ENCODE measurements around the gene VWA3A. TPM values are rescaled to one million over a fixed set of nuclear protein-coding genes. Genes with fewer than 3 reads are reported as not detected.

Gene VWA3A
- total RNA-seq, 1 experiment from 2014 or later = not detected

- Histone ChIP-seq H2AFZ (ENCODE audit: low read depth, low read length, poor library complexity, severe bottlenecking) (no peak overlapping the region), H3K4me3 (replicated peaks in 1 of 2; ENCODE audit: low read depth in 1 of 2, low read length in 2 of 2) (peak overlapping the region; percentile 40 to 57), H3K4me1 (ENCODE audit: control insufficient read depth in 1 of 2, insufficient read depth in 2 of 2, low read length in 2 of 2) (peaks cover 23 to 43% of the 10 kb centered on the region in 2 experiments), H4K20me1 (ENCODE audit: insufficient read depth) (no peaks in the 10 kb centered on the region), H3K36me3 (ENCODE audit: control insufficient read depth in 1 of 2, insufficient read depth in 2 of 2, low read length in 2 of 2) (no peaks in the 10 kb centered on the region), H3K9me3 (ENCODE audit: control insufficient read depth in 1 of 2, insufficient read depth in 1 of 2, low read depth in 1 of 2, low read length in 2 of 2) (no peaks in the 10 kb centered on the region), H3K27ac (ENCODE audit: low read depth, low read length) (peak overlapping the region; percentile 65), H3K9ac (ENCODE audit: low read length) (peak overlapping the region; percentile 70), H3K27me3 (ENCODE audit: insufficient read depth, low read length) (no peaks in the 10 kb centered on the region), H3K9me2 (ENCODE audit: insufficient read depth) (no peaks in the 10 kb centered on the region), H3K4me2 (ENCODE audit: low read length) (peak overlapping the region; percentile 82), H3K79me2 (ENCODE audit: insufficient read depth, low read length) (no peaks in the 10 kb centered on the region)
- ATAC-seq (no peak), DNase-seq (ENCODE audit: low read depth, low spot score) (no peak)
- intact Hi-C loops (cut with micrococcal nuclease) = no loop called here
- TSS peak; percentile 88 for BruUV-seq (replicated peaks)
- ChIA-PET RAD21 (ENCODE audit: low non-redundant PET in 1 of 2, low total read pairs in 2 of 2, uncharacterized antibody in 2 of 2, unreplicated experiment in 2 of 2) (interaction anchor here in 1 of 2 experiments (0.9 kb wide), 1 partner anchor 14 kb away, joined by 3 read pairs; the partner anchor contains the start of gene EEF2K), CTCF (interaction anchor here (0.5 kb wide), 1 partner anchor 17 kb away, joined by 3 read pairs; no protein-coding TSS in a partner anchor), POLR2A (interaction anchor here (1.2 to 1.3 kb wide), 2 partner anchors 13 to 107 kb away, joined by 3 to 4 read pairs; no protein-coding TSS in a partner anchor)
- no peak for TF ChIP-seq MAX (IDR thresholded peaks at IDR 0.05)
These were observed 99.4 kb downstream of the VWA3A start for GRCh38 chr16:22191532-22192260.

GRCh38 chr16:22192261-22193062 lies 100.1 kb downstream of the VWA3A start:
- Histone ChIP-seq H4K20me1 (ENCODE audit: insufficient read depth) (no peaks in the 10 kb centered on the region), H3K27ac (ENCODE audit: low read depth, low read length) (no peak overlapping the region), H3K9me2 (ENCODE audit: insufficient read depth) (no peaks in the 10 kb centered on the region), H3K27me3 (ENCODE audit: insufficient read depth, low read length) (no peaks in the 10 kb centered on the region), H3K9ac (ENCODE audit: low read length) (no peak overlapping the region), H3K9me3 (ENCODE audit: control insufficient read depth in 1 of 2, insufficient read depth in 1 of 2, low read depth in 1 of 2, low read length in 2 of 2) (no peaks in the 10 kb centered on the region), H3K4me2 (ENCODE audit: low read length) (peak overlapping the region; percentile 82; the same call in 1 of the 2 replicates), H3K79me2 (ENCODE audit: insufficient read depth, low read length) (no peaks in the 10 kb centered on the region), H3K4me3 (replicated peaks in 1 of 2; ENCODE audit: low read depth in 1 of 2, low read length in 2 of 2) (no peak overlapping the region), H3K36me3 (ENCODE audit: control insufficient read depth in 1 of 2, insufficient read depth in 2 of 2, low read length in 2 of 2) (no peaks in the 10 kb centered on the region), H3K4me1 (ENCODE audit: control insufficient read depth in 1 of 2, insufficient read depth in 2 of 2, low read length in 2 of 2) (peaks cover 23 to 48% of the 10 kb centered on the region in 2 experiments), H2AFZ (ENCODE audit: low read depth, low read length, poor library complexity, severe bottlenecking) (no peak overlapping the region)
- ATAC-seq (no peak), DNase-seq (ENCODE audit: low read depth, low spot score) (no peak)
- ChIA-PET RAD21 (ENCODE audit: low non-redundant PET in 1 of 2, low total read pairs in 2 of 2, uncharacterized antibody in 2 of 2, unreplicated experiment in 2 of 2) (no interaction called here), CTCF (interaction anchor here (0.5 kb wide), 1 partner anchor 18 kb away, joined by 3 read pairs; no protein-coding TSS in a partner anchor), POLR2A (no interaction called here)
- intact Hi-C loops (cut with micrococcal nuclease) = no loop called here
- no TSS peak for BruUV-seq (replicated peaks)
- TF ChIP-seq MAX (IDR thresholded peaks at IDR 0.05) (no peak), CBX3 (IDR thresholded peaks at IDR 0.05; ENCODE audit: low read depth) (no peak), SRF (IDR thresholded peaks at IDR 0.05; ENCODE audit: low read depth) (no peak), POLR2AphosphoS5 (IDR thresholded peaks at IDR 0.05; ENCODE audit: low read depth, low read length) (no peak), POLR2A (IDR thresholded peaks at IDR 0.05; ENCODE audit: borderline replicate concordance, extremely low read depth, insufficient read depth, insufficient read length) (no peak), ZFX (IDR thresholded peaks at IDR 0.05) (no peak), FOSL1 (IDR thresholded peaks at IDR 0.05; ENCODE audit: low read depth) (no peak), YY1 (IDR thresholded peaks at IDR 0.05; ENCODE audit: extremely low read depth, insufficient replicate concordance, low read depth, low read length) (no peak), EZH2 (IDR thresholded peaks at IDR 0.05) (no peak), EZH2phosphoT487 (IDR thresholded peaks at IDR 0.05; ENCODE audit: borderline replicate concordance) (no peak), RAD21 (IDR thresholded peaks at IDR 0.05; ENCODE audit: low read depth) (no peak), EGR1 (IDR thresholded peaks at IDR 0.05; ENCODE audit: low read depth) (no peak)
- TF ChIP-seq, protein P1, sequence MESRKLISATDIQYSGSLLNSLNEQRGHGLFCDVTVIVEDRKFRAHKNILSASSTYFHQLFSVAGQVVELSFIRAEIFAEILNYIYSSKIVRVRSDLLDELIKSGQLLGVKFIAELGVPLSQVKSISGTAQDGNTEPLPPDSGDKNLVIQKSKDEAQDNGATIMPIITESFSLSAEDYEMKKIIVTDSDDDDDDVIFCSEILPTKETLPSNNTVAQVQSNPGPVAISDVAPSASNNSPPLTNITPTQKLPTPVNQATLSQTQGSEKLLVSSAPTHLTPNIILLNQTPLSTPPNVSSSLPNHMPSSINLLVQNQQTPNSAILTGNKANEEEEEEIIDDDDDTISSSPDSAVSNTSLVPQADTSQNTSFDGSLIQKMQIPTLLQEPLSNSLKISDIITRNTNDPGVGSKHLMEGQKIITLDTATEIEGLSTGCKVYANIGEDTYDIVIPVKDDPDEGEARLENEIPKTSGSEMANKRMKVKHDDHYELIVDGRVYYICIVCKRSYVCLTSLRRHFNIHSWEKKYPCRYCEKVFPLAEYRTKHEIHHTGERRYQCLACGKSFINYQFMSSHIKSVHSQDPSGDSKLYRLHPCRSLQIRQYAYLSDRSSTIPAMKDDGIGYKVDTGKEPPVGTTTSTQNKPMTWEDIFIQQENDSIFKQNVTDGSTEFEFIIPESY (IDR thresholded peaks at IDR 0.05; ENCODE audit: extremely low read depth, insufficient replicate concordance, low read length) = no peak

Data from HCT116 (cell line).